Measurements from ENCODE around the gene DCAF15.

Gene DCAF15

DNA sequence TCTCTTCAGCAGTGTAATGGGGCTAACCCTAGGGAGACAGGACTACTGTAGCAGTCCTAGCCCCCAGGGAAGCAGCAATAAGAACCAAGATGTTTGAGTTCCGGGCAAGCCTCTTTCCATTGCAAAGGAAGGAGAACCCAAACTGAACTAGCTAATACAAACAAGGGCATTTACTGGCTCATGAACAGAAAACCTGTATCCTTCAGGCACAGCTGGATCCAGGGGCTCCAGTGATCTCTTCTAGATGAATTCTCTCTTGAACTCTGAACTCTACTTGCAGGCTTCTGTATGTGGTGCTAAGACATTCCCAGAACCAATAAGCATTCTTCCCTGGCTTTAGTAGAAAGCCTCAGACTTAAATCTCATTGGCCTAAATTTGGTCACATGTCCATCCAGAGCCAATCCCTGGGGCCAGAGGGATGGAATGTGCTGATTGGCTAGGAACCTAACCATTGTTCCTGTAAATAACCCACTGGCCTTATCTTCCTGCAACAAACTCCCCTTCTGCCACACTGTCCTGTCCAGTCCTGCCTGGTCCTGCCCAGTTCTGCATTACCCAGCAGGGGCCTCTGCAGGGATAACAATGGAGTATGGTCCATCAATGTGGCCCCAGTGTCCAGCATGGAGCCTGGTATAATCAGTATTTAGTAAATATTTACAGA lies 10.2 kb upstream of the DCAF15 start:
- TF ChIP-seq, protein P1, sequence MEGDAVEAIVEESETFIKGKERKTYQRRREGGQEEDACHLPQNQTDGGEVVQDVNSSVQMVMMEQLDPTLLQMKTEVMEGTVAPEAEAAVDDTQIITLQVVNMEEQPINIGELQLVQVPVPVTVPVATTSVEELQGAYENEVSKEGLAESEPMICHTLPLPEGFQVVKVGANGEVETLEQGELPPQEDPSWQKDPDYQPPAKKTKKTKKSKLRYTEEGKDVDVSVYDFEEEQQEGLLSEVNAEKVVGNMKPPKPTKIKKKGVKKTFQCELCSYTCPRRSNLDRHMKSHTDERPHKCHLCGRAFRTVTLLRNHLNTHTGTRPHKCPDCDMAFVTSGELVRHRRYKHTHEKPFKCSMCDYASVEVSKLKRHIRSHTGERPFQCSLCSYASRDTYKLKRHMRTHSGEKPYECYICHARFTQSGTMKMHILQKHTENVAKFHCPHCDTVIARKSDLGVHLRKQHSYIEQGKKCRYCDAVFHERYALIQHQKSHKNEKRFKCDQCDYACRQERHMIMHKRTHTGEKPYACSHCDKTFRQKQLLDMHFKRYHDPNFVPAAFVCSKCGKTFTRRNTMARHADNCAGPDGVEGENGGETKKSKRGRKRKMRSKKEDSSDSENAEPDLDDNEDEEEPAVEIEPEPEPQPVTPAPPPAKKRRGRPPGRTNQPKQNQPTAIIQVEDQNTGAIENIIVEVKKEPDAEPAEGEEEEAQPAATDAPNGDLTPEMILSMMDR (IDR thresholded peaks at IDR 0.05; ENCODE audit: extremely low read depth, missing control alignments): no peak
- DNase-seq (ENCODE audit: low spot score): no peak

DNA sequence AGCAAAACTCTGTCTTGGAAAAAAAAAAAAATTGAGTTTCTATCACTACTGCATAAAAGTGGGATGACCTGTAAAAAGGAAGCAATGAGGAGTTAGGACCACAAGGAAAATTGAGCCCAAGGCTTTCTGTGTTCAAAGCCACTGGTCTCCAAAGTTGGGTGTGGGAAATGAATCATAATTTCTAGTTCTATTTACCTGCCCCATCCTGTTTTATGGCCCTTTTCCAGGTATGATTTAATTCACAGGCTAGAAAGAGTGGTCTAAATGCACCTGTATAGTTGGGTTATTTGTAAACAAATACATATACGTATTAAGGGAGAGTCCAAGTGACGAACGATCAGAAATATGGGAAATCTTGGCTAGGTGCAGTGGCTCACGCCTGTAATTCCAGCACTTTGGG lies 5.9 kb upstream of the DCAF15 start:
- TF ChIP-seq, protein P1 (IDR thresholded peaks at IDR 0.05; ENCODE audit: extremely low read depth, missing control alignments): no peak

DNA sequence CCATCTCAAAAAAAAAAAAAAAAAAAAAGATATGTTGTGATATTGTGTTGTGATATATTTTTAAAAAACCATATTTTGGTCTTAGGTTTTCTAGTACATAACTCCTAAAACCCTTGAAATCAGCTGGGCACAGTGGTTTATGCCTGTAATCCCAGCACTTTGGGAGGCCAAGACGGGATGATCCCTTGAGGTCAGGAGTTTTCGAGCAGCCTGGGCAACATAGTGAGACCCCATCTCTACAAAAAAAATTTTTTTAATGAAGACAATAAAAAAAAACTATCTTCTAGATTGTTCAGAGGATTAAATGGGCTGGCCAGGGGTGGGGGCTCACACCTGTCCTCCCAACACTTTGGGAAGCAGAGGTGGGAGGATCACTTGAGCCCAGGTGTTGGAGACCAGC lies 1.3 kb upstream of the DCAF15 start:
- DNase-seq (ENCODE audit: low spot score): no peak
- TF ChIP-seq, protein P1 (IDR thresholded peaks at IDR 0.05; ENCODE audit: extremely low read depth, missing control alignments): no peak

More for the DNA sequence above, 5.9 kb upstream of the DCAF15 start:
- DNase-seq (ENCODE audit: low spot score): no peak

DNA sequence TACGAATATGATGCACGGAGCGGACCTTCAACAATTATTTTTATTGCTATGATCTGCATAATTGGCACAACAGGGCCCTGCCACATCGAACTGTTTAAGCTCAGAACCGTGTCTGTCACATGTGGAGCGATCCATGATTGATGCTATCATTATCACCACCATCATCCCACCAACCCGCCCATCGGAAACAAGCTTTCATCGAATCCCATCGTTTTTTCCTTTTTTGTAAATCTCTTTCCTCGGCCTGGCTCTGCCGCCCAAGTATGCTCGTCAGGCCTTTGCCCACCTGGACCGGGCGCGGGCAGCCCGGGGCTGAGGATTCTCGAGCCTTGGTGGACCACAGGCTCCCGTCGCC lies 533 bp upstream of the DCAF15 start:
- DNase-seq (ENCODE audit: low spot score): no peak
- TF ChIP-seq, protein P1 (IDR thresholded peaks at IDR 0.05; ENCODE audit: extremely low read depth, missing control alignments): no peak

DNA sequence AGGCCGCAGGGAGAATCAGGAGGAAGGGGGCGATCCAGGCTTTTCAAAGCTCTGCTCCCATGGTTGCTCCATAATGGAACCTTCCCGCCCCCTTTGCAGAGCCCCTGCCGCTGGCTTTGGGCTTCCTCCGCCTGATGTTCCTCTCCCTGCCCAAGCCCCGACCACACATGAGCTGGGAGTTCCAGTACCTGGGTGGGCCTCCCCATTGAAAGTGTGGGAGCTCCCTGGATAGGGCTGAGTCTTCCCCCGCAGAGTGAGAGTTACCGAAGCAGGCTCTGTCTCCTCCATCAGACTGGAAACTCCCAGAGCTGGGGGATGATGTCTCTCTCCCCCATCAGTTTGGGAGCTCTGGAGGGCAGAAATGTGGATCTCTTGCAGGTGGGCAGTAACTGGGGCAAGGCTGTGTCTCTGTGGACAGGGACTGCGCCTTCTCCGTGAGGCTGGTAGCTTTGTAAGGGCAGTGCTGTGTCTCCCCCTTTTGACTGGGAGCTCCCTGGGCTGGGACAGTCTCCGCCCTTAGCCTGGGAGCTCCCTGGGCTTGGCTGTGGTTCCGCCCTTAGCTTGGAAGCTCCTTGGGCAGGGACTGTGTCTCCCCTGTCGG lies 722 bp downstream of the DCAF15 start:
- TF ChIP-seq, protein P1 (IDR thresholded peaks at IDR 0.05; ENCODE audit: extremely low read depth, missing control alignments): no peak
- DNase-seq (ENCODE audit: low spot score): no peak

DNA sequence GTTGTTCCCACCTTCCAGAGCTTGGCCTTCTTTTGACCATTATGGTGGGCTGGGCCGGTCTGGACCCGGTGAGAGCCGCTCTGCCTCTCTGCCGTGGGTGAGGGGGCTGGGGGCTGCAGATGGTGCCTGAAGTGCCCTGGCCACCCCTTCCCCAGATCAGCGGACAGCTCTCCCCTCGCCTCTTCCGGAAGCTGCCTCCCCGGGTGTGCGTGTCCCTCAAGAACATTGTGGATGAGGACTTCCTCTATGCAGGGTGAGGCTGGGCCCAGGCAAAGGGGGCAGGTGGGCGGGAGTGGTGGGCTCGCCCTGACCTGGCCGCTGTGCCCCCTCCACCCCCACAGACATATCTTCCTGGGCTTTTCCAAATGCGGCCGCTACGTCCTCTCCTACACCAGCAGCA lies 1.9 kb downstream of the DCAF15 start:
- no peak for DNase-seq (ENCODE audit: low spot score)
- TF ChIP-seq, protein P1 (IDR thresholded peaks at IDR 0.05; ENCODE audit: extremely low read depth, missing control alignments): no peak

DNA sequence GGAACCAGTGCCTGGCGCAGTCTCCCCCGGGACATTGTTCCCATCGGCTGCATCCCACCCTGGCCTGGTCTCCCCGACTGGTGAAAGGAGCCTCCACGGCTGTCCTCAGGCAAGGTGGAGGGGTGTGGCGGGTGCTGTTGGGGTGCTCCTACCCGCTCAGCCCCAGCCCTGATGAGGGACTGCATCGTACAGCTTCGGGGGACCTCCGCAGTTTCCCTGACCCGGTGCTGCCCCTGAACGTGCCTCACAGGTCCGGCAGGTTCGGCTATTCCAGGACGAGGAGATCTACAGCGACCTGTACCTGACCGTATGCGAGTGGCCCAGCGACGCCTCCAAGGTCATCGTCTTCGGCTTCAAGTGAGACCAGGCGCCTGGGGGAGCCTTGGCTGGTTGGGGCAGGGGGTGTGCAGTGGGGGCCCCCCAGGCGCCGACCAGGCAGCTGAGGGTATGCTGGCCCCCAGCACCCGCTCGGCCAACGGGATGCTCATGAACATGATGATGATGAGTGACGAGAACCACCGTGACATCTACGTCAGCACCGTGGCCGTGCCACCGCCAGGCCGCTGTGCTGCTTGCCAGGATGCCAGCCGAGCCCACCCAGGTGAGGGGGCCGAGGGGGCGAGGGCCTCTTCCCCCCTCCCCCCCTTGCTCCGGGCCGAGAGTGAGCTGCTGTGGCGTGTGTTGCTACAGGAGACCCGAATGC lies 3.5 kb downstream of the DCAF15 start:
- TF ChIP-seq, protein P1 (IDR thresholded peaks at IDR 0.05; ENCODE audit: extremely low read depth, missing control alignments): no peak
- DNase-seq (ENCODE audit: low spot score): no peak

Data from GM20000 (cell line).